GM12878 (cell line): ENCODE data around the gene TBC1D32. TPM values are rescaled to one million over a fixed set of nuclear protein-coding genes. Genes with fewer than 3 reads are reported as not detected.
"Not testable (repeated sequence)": the region's sequence is repeated elsewhere in the genome, so short reads cannot be mapped to it uniquely, and the experiment has no call there.

Source experiments
- ATAC-seq: fragments of 200-7000 bp; cut with Tn5 transposase; 3 replicates; pipeline ENCODE4 v1.9.1; 2020; ENCODE audit warnings: mild to moderate bottlenecking, moderate library complexity
- BruUV-seq: library from RNA; stranded (reverse); fragments of 400-500 nt; replicated peaks from 2 replicates; lab custom pipeline; 2021; lab: Mats Ljungman, UMichigan
- CTCF ChIA-PET: fragments of 300-600 bp; sonication (Branson Sonifier 250); formaldehyde crosslinking; extraction: SDS; loops from one replicate; lab custom pipeline; 2021; ENCODE audit warnings: inconsistent platforms; lab: Yijun Ruan, JAX
- POLR2A ChIA-PET: fragments of 350-600 bp; formaldehyde crosslinking; extraction: SDS; loops from one replicate; lab custom pipeline; 2021; ENCODE audit warnings: inconsistent platforms; lab: Charles Lee
- RAD21 ChIA-PET: fragments of 300-600 bp; sonication (Branson Sonifier 250); formaldehyde crosslinking; loops from one replicate; lab custom pipeline; 2023; ENCODE audit warnings: antibody characterized with exemption; ENCODE audit not compliant: unreplicated experiment; lab: Charles Lee
- SMC1A ChIA-PET: fragments of 300-600 bp; sonication (Branson Sonifier 250); formaldehyde crosslinking; loops from one replicate; lab custom pipeline; 2023; ENCODE audit not compliant: unreplicated experiment, uncharacterized antibody; lab: Charles Lee
- DNase-seq: peaks from one replicate; pipeline ENCODE4 v3.0.0-alpha.2; 2011; ENCODE audit warnings: low read depth, low spot score
- FAIRE-seq: peaks from 3 replicates; lab custom pipeline; 2011; peaks lifted over from hg19 to GRCh38; lab: Jason Lieb, UNC
- H2AFZ ChIP-seq: 2 replicates; pipeline ENCODE4 v1.6.0; 2011; ENCODE audit warnings: low read depth, low read length, control low read depth; ENCODE audit not compliant: control insufficient read depth
- H3K27ac ChIP-seq: 2 replicates; pipeline ENCODE4 v1.5.1; 2011; ENCODE audit warnings: control low read depth; ENCODE audit not compliant: control insufficient read depth, insufficient read depth
- H3K27me3 ChIP-seq, 2 experiments: replicated peaks in 1 of 2; 2 replicates each; pipeline versions ENCODE4 v1.6.0 to v1.6.1; 2011; ENCODE audit warnings: low read length in 1 of 2; ENCODE audit not compliant: control insufficient read depth in 2 of 2, insufficient read depth in 2 of 2
- H3K36me3 ChIP-seq, 2 experiments: 2 replicates each; pipeline ENCODE4 v1.5.1; 2011; ENCODE audit warnings: low read length in 1 of 2; ENCODE audit not compliant: control insufficient read depth in 2 of 2, insufficient read depth in 2 of 2
- H3K4me1 ChIP-seq: 2 replicates; pipeline ENCODE4 v1.6.1; 2011; ENCODE audit warnings: mild to moderate bottlenecking, low read length, moderate library complexity, mixed read lengths; ENCODE audit not compliant: control insufficient read depth, insufficient read depth
- H3K4me2 ChIP-seq: 2 replicates; pipeline ENCODE4 v1.6.0; 2011; ENCODE audit warnings: control low read depth; ENCODE audit not compliant: control insufficient read depth, insufficient read depth
- H3K4me3 ChIP-seq: fragments of 200-600 bp; sonication (generic); 2 replicates; pipeline ENCODE4 v1.5.1; 2016
- H3K79me2 ChIP-seq: 2 replicates; pipeline ENCODE4 v1.6.0; 2011; ENCODE audit warnings: low read length; ENCODE audit not compliant: control insufficient read depth, insufficient read depth
- H3K9ac ChIP-seq: 2 replicates; pipeline ENCODE4 v1.8.0; 2011; ENCODE audit warnings: low read length, control low read depth, mixed read lengths; ENCODE audit not compliant: control insufficient read depth, insufficient read depth
- H3K9me3 ChIP-seq: replicated peaks from 3 replicates; pipeline ENCODE4 v1.5.1; 2011; ENCODE audit warnings: mild to moderate bottlenecking, low read length; ENCODE audit not compliant: control insufficient read depth, insufficient read depth
- H4K20me1 ChIP-seq: 2 replicates; pipeline ENCODE4 v1.6.0; 2011; ENCODE audit not compliant: control insufficient read depth, insufficient read depth
- CEBPB ChIP-seq, 2 experiments: fragments of 150-350 bp in 1 of 2; IDR thresholded peaks; 2 replicates each; pipeline ENCODE4 v1.6.1; 2012 to 2014; ENCODE audit warnings: low read depth in 2 of 2, low read length in 2 of 2, borderline replicate concordance in 1 of 2, inconsistent platforms in 1 of 2
- EGR1 ChIP-seq, 2 experiments: IDR thresholded peaks; 1 replicate in 1 of 2; 2 replicates in 1 of 2; pipeline ENCODE4 v1.6.1; 2011 to 2012; ENCODE audit warnings: low read depth in 2 of 2, low read length in 2 of 2, borderline replicate concordance in 1 of 2, mild to moderate bottlenecking in 1 of 2, moderate library complexity in 1 of 2
- HDAC6 ChIP-seq: fragments of 200-600 bp; sonication (generic); IDR thresholded peaks from one replicate; pipeline ENCODE4 v1.8.0; 2017; ENCODE audit warnings: antibody characterized with exemption; ENCODE audit not compliant: unreplicated experiment
- SMC3 ChIP-seq: IDR thresholded peaks from 2 replicates; pipeline ENCODE4 v1.6.1; 2011; ENCODE audit warnings: low read length, improper control_type of control experiment, borderline replicate concordance
- TAF1 ChIP-seq: IDR thresholded peaks from 2 replicates; pipeline ENCODE4 v1.6.1; 2011; ENCODE audit warnings: mild to moderate bottlenecking, low read depth, low read length, borderline replicate concordance
- TCF12 ChIP-seq: IDR thresholded peaks from 2 replicates; pipeline ENCODE4 v1.6.1; 2011; ENCODE audit warnings: low read depth, mild to moderate bottlenecking, low read length
- WGBS: methylation state at CpG from one replicate; pipeline ENCODE4 v1.1.6; 2016; ENCODE audit warnings: low lambda C conversion rate; ENCODE audit not compliant: insufficient replicate concordance, insufficient coverage; ENCODE audit errors: missing lambda C conversion rate; 5-methylcytosine and 5-hydroxymethylcytosine counted together
- in situ Hi-C: fragments of 300-500 bp; cut with MboI; formaldehyde crosslinking; loops from 9 replicates; pipeline ENCODE4 v1.14.3; 2018; ENCODE audit warnings: mixed read lengths
- intact Hi-C: fragments of 100-400 bp; cut with micrococcal nuclease; formaldehyde crosslinking; loops from one replicate; pipeline ENCODE4 v1.14.2; 2022; ENCODE audit not compliant: unreplicated experiment
- polyA plus RNA-seq, 11 experiments: library from polyadenylated mRNA; depleted of rRNA in 4 of 11; unstranded in 6 of 11; stranded (reverse) in 5 of 11; fragments of >200 nt; fragmentation: Nextera tagmentation in 4 of 11; fragmentation: Illumina TruSeq in 1 of 11; extraction: Ambion mirVana in 4 of 11; extraction: Trizol in 1 of 11; gene quantifications; 1 replicate in 1 of 11; 2 replicates in 10 of 11; pipeline versions ENCODE4 v1.2.1 to v1.2.3, GENCODE V29; 2011 to 2016; ENCODE audit warnings: inconsistent platforms in 2 of 11, missing spikeins in 2 of 11, low read depth in 1 of 11
- total RNA-seq, 4 experiments: library from RNA; depleted of rRNA in 3 of 4; stranded (reverse); fragments of >200 nt in 3 of 4; fragmentation: Illumina TruSeq in 1 of 4; extraction: Trizol in 1 of 4; gene quantifications; 2 replicates each; pipeline versions ENCODE4 v1.2.1 to v1.2.3, GENCODE V29; 2013 to 2021

The TBC1D32 gene
- total and polyA plus RNA-seq, 10 of the 15 experiments (the other 5 are each of a cell fraction or from before 2014, with no cell fraction given): 2.2 to 10.2 (median 4.1) TPM

GRCh38 chr6:121376411-121376810 lies 42.1 kb upstream of the TBC1D32 start:
- Histone ChIP-seq H3K27ac (no peak overlapping the region), H2AFZ (no peak overlapping the region), H3K27me3 (no peaks in the 10 kb centered on the region), H3K79me2 (no peaks in the 10 kb centered on the region), H3K4me2 (no peak overlapping the region), H3K36me3 (no peaks in the 10 kb centered on the region), H3K9me3 (no peaks in the 10 kb centered on the region), H4K20me1 (no peaks in the 10 kb centered on the region), H3K4me3 (no peak overlapping the region), H3K9ac (no peak overlapping the region), H3K4me1 (no peaks in the 10 kb centered on the region)
- no peak for ATAC-seq
- no peak for DNase-seq
- no peak for FAIRE-seq
- ChIA-PET SMC1A (no interaction called here), CTCF (interaction anchor here (1.2 kb wide), 1 partner anchor 24 kb away, joined by 3 read pairs; no protein-coding TSS in a partner anchor), RAD21 (no interaction called here), POLR2A (no interaction called here)
- in situ Hi-C loops: no loop called here
- WGBS: 18% methylated on average over 4 of the region's 4 CpGs
- no TSS peak for BruUV-seq
- intact Hi-C loops: no loop called here
- no peak for TF ChIP-seq EGR1 (IDR thresholded peaks at IDR 0.05; ENCODE audit: borderline replicate concordance in 1 of 2, low read depth in 2 of 2, low read length in 2 of 2)
- no peak for TF ChIP-seq HDAC6
- no peak for TF ChIP-seq TCF12
- no peak for TF ChIP-seq TAF1
- TF ChIP-seq CEBPB (IDR thresholded peaks at IDR 0.05; ENCODE audit: borderline replicate concordance in 1 of 2, low read depth in 2 of 2, low read length in 2 of 2): no peak
- TF ChIP-seq SMC3: no peak
- TF ChIP-seq, all 136 proteins: peak for 0

- POLR2A ChIA-PET: not testable (repeated sequence)
Observed at GRCh38 chr6:121374219-121374618, 39.9 kb upstream of the TBC1D32 start.

More at GRCh38 chr6:121374219-121374618, 39.9 kb upstream of the TBC1D32 start:
- DNase-seq, H3K9me3 ChIP-seq, H3K4me2 ChIP-seq, H3K4me3 ChIP-seq, H2AFZ ChIP-seq, in situ Hi-C loops, H3K27me3 ChIP-seq, H3K9ac ChIP-seq, H3K4me1 ChIP-seq, CTCF ChIA-PET, H4K20me1 ChIP-seq, H3K36me3 ChIP-seq, SMC1A ChIA-PET, BruUV-seq, FAIRE-seq, ATAC-seq, RAD21 ChIA-PET, intact Hi-C loops, H3K27ac ChIP-seq, H3K79me2 ChIP-seq: not testable (repeated sequence)
- 29% methylated on average over 1 of the region's 1 CpG for WGBS
